ENCODE data around the gene SCAF8.

DNA sequence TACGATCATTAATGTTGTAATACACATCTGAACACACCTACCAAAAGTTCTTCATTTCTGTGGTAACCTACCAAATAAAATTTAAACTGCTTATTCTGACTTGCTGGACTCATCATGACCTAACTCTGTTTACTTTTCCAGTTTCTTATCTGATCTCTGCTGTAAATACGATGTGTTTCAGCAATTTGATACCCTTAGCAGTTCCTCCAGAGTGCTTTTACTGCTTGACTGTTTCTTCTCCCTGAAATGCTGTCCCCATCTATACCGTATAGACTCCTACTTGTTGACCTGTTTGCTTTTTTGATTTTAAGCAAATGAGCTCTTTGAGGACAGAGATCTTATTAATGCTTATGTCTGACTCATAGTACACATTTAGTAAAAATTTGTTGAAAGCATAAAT, 119.5 kb downstream of the SCAF8 start:
- TF ChIP-seq CTCF (IDR thresholded peaks at IDR 0.05), result no peak
- TF ChIP-seq POLR2A (IDR thresholded peaks at IDR 0.05), result no peak
